ENCODE data around the gene WFDC5.
"Not testable (repeated sequence)": the region's sequence is repeated elsewhere in the genome, so short reads cannot be mapped to it uniquely, and the experiment has no call there.

The WFDC5 gene

DNA sequence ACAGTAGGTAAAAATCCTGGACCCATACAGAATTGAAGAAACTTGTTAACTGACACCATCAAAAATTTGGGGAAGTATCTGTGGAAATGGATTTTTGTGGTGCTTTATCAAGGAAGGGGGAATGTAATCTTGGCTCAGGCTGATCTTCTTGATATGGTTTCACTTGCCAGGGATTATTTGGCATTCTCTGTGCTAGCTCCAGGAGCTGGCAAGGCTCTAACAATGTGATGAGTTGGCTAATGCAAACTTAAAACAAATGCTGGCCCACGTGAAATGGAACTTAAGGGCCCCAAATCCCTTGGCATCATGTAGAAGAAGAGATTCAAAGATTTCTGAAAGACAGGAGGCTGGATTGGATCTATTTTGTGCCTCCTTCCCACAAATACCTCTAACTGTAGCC lies 27.2 kb downstream of the WFDC5 start:
- no peak for DNase-seq (ENCODE audit: low spot score)

DNA sequence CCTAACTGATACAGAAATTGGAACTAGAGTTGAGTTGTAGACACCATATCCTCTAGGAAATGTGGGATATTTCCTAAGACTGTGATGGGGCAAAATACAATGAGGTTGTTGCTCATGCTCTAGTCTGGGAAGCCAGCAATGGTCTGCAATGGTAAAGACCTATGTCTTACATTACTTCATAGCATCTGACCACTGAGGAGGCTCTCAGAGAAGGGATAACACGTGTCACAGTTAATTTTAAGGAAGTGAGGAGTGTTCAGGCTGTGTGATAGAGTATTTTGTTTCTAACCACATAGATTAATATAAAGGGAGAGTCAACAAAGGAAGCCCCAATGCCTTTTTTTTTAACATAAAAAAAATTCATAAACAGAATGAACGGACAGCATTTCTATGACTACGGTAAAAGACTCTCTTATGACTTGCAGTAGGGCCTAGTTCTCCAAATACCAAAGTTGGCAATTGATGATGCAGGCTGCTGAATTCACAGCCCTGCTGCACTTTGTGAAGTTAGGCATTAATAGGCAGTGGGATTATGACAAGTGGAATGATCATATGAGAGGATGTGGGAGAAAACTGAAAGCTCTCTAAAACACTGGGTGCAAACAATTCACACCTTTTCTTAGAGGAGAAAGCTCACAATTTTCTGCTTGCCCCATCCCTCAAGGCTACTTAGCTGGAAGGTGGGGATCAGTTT lies 27.7 kb downstream of the WFDC5 start:
- no peak for DNase-seq (ENCODE audit: low spot score)

GRCh38 chr20:45085867-45086266 lies 29.1 kb downstream of the WFDC5 start:
- no peak for DNase-seq (ENCODE audit: low spot score)

DNA sequence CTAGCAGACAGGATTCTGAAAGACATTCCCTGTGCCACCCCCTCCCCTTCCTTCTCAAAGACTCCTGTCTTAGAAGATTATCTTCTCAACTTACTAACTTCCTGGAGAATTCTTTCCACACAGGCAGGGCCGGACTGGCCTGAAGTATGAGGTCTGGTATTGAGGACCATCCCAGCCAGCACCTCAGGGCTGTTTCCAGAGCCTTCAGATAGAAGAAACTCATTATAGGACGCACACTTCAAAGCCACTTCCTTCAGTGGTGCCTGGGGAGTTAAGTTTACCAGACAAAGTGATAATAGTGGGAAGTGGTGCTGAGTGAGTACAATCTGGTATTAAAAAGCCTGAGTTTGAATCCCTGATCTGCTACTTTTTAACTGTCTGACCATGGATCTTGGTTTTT lies 29.7 kb downstream of the WFDC5 start:
- no peak for DNase-seq (ENCODE audit: low spot score)

DNA sequence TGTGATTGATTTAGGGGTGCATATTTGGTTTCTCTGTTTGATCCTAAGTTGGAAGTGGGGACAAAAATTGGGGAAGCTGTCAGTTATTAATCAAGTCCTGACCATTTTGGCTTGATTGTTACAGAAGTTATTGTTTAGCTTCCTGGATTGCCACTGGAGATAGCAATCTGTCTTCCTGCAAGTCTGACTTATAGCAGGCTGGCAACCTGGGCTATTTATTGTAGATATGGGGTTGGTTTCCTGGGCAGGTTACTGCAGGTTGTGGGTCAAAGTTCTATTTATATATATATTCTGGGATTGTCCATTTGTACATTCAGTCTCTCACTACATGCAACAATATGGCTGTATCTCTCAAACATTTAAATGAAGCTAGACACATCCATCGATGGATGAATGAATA lies 31.8 kb downstream of the WFDC5 start:
- DNase-seq (ENCODE audit: low spot score) = no peak

GRCh38 chr20:45082468-45082867 lies 32.5 kb downstream of the WFDC5 start:
- no peak for DNase-seq (ENCODE audit: low spot score)

DNA sequence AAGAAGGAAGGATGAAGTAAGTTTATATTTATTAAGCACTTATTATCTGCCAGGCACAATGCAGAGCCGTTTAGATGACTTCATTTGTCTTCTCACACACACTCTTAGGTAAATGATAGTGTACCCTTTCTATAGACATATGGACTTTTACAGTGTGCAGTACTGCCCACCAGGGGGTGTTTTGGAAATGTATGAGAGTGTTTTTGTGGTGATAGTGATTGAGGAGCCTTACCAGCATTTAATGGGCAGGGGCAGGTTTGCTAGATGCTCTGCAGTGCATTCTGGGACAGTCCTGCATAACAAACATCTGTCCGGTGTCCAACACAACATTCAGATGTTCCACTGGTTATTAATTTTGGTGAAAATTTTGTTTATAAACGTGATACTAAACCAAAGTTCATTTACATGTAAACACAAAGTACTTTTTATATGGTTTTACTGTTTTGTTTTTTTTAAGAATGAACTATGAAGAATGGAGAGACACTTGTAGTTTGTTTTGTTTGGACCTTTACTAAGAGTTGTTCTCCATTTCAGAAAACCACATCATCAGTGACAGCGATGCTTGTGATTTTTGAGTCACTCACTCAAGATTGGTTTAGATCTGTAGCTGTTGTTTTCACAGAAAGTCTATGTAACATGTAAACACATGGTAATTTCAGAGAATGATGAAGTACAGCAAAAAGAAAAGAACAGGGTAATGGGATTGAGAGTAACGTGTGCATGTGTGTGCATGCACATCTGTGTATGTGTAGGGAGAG lies 33.9 kb downstream of the WFDC5 start:
- no peak for DNase-seq (ENCODE audit: low spot score)

DNA sequence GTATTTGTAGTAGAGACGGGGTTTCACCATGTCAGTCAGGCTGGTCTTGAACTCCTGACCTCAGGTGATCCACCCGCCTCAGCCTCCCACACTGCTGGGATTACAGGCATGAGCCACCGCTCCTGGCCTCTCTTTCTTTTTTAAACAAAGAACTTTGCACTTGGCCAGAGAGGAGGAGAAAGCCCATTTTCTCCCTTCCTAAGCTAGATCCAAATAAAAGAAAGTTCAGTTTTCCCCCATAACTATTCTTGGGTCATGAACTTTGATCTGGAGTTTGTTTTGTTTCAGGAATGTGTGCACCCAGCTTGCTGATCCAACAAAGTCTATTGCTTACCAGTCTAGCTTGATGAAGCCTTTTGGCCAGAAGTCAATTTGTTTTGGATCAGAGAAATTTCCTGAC lies 37.4 kb downstream of the WFDC5 start:
- DNase-seq (ENCODE audit: low spot score) = no peak

GRCh38 chr20:45073221-45073620 lies 41.8 kb downstream of the WFDC5 start:
- no peak for DNase-seq (ENCODE audit: low spot score)

DNA sequence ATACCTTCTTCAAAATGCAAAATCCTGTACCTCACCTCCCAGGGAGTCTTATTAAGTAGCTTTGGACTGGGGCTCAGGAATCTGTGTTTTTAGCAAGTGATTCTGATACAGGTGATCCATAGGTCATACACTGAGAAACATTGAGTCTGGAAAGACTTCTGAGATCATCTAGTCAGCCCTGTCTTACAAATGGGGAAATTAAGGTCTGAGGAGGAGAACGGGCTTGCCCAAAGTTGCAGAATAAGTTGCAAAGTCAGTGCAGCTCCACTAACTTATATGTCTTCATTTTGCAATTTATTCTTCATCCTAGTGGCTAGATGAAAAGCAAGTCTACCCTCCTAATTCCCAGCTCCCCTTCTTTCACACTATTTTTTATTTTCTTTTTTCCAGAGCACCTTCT lies 42.9 kb downstream of the WFDC5 start:
- no peak for DNase-seq (ENCODE audit: low spot score)

DNA sequence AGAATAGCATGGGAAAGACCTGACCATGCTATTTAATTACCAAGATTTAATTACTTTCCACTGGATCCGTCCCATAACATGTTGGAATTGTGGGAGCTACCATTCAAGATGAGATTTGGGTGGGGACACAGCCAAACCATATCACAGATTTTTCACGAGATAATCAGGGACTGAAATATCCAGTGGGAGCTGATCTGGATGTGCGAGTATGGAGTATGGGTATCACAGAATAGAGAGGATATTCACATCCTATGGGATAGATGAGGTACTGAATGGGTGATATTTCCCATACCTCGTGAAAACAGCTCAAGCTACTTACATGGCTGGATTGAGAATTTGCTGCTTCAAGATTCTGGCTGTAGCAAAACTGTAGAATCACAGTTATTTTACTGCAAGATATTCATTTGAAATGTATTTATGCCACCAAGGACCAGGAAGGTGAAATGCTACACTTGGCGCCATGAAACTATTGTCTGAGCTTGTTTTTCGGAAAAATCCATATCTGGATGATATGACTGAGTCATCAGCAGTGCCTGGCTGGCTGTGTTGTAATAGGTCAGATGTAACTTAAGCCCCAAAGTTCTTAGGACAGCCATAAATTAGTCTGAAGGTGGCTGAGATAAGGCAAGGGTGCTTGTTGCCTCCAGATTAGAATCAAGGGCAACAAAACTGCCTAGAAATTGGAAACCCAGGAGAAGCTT lies 43.9 kb downstream of the WFDC5 start:
- no peak for DNase-seq (ENCODE audit: low spot score)

DNA sequence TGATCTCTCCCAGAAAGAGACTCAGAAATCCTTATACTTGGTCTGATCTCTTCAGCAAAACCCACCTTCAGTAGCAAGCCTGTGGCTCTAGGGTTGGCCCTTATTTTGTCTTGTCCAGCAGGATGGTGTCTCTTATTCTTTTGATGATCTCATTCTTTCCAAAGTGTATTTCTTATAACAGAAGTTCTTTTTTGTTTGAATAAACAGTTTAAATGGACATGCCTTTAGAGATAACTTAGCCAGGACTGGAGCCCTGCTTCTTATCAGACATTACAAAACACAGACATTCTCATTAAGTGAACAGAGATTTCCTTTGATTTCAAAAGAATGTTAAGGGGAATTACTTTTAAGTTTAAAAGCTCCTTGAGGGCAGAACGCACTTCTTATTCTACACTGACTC lies 45.7 kb downstream of the WFDC5 start:
- DNase-seq (ENCODE audit: low spot score) = no peak

GRCh38 chr20:45067558-45067957 lies 47.4 kb downstream of the WFDC5 start:
- no peak for DNase-seq (ENCODE audit: low spot score)

GRCh38 chr20:45067087-45067486 lies 47.9 kb downstream of the WFDC5 start:
- DNase-seq (ENCODE audit: low spot score) = no peak

GRCh38 chr20:45066372-45066771 lies 48.6 kb downstream of the WFDC5 start:
- DNase-seq (ENCODE audit: low spot score) = no peak

DNA sequence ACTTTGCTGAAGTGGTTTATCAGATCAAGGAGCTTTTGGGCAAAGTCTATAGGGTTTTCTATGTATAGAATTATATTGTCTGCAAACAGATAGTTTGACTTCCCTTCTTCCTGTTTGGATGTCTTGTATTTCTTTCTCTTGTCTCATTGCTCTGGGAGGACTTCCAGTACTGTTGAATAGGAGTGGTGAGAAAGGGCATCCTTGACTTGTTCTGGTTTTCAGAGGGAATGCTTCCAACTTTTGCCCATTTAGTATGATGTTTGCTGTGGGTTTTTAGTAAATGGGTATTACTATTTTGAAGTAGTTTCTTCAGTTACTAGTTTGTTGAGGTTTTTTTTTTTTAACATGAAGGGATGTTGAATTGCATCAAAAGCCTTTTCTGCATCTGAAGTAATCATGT lies 50.2 kb downstream of the WFDC5 start:
- DNase-seq (ENCODE audit: low spot score) = no peak

DNA sequence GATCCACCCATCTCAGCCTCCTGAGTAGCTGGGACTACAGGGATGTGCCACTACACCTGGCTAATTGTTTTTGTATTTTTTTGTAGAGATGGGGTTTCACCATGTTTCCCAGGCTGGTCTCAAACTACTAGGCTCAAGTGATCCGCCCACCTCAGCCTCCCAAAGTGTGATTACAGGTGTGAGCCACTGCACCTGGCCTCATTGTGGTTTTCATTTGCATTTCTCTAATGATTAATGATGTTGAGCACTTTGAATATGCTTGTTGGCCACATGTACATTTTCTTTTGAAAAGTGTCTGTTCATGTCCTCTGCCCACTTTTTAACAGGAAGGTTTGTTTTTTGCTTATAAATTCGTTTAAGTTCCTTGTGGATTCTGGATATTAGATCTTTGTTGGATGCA lies 51.9 kb downstream of the WFDC5 start:
- not testable (repeated sequence) for DNase-seq (ENCODE audit: low spot score)

- DNase-seq (ENCODE audit: low spot score) = no peak
Measured at GRCh38 chr20:45061244-45061643, 53.7 kb downstream of the WFDC5 start.

DNA sequence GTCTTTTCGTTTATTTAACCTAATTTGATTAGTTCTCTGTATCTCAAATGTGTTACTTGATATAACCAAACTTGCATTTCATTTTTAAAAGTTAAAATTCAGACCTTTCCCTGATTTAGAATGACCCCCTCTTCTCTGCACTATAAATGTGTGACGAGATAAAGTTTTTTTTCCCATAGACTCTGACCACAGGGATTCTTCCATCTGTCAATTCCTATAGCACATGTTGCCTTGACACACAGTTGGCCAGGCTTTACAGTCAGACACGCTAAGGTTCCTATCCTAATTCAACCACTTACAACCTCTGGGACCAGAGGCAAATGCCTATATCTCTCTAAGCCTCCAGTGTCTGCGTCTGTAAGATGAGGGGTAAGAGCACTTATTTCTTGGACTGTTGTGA lies 54.7 kb downstream of the WFDC5 start:
- no peak for DNase-seq (ENCODE audit: low spot score)

All from CD4-positive, alpha-beta T cell treated with Interleukin-6 at 100 ng/mL for 8 hours (primary cell).